Liver (tissue), 9 donors: Measurements from ENCODE around the gene CMBL. TPM values are rescaled to one million over a fixed set of nuclear protein-coding genes. Genes with fewer than 3 reads are reported as not detected.
A peak's percentile ranks its signal among the peaks of the same experiment; 100 is the strongest.

Source experiments
- DNase-seq: peaks from one replicate; pipeline ENCODE4 v3.0.0-alpha.2; 2017; ENCODE audit warnings: low spot score
- H3K27ac ChIP-seq, 2 donors: one replicate each; pipeline ENCODE4 v1.7.0; 2013; ENCODE audit warnings: inconsistent platforms in 2 of 2, low read length in 2 of 2, control low read depth in 1 of 2, low read depth in 1 of 2, mild to moderate bottlenecking in 1 of 2
- H3K27me3 ChIP-seq, 4 donors: one replicate each; pipeline versions ENCODE4 v1.6.1 to v1.7.0; 2013; ENCODE audit warnings: low read length in 3 of 4, inconsistent platforms in 1 of 4, mild to moderate bottlenecking in 1 of 4, moderate library complexity in 1 of 4; ENCODE audit not compliant: control insufficient read depth in 4 of 4, insufficient read depth in 4 of 4
- H3K36me3 ChIP-seq, 4 donors: one replicate each; pipeline versions ENCODE4 v1.6.1 to v1.7.0; 2013; ENCODE audit warnings: low read length in 3 of 4, mild to moderate bottlenecking in 3 of 4, low read depth in 1 of 4, moderate library complexity in 1 of 4; ENCODE audit not compliant: control insufficient read depth in 4 of 4, insufficient read depth in 3 of 4
- H3K4me1 ChIP-seq, 4 donors: one replicate each; pipeline versions ENCODE4 v1.6.1 to v1.7.0; 2013; ENCODE audit warnings: low read length in 3 of 4, mild to moderate bottlenecking in 3 of 4, moderate library complexity in 1 of 4; ENCODE audit not compliant: control insufficient read depth in 4 of 4, insufficient read depth in 4 of 4
- H3K4me3 ChIP-seq, 3 donors: one replicate each; pipeline versions ENCODE4 v1.6.1 to v1.7.0; 2013; ENCODE audit warnings: low read length in 3 of 3, control low read depth in 1 of 3, low read depth in 1 of 3, mild to moderate bottlenecking in 1 of 3
- H3K9ac ChIP-seq, 2 donors: one replicate each; pipeline ENCODE4 v1.7.0; 2013; ENCODE audit warnings: low read length in 2 of 2, mild to moderate bottlenecking in 2 of 2, moderate library complexity in 2 of 2, control low read depth in 1 of 2, low read depth in 1 of 2
- H3K9me3 ChIP-seq, 4 donors: one replicate each; pipeline versions ENCODE4 v1.6.1 to v1.7.0; 2013; ENCODE audit warnings: low read length in 3 of 4; ENCODE audit not compliant: control insufficient read depth in 4 of 4
- EGR1 ChIP-seq, 2 donors: IDR thresholded peaks; 2 replicates each; pipeline ENCODE4 v1.6.1; 2016 to 2018; ENCODE audit warnings: antibody characterized with exemption in 2 of 2, low read depth in 2 of 2
- FOXA1 ChIP-seq: IDR thresholded peaks from 2 replicates; pipeline ENCODE4 v1.6.1; 2016; ENCODE audit warnings: antibody characterized with exemption
- FOXA2 ChIP-seq: IDR thresholded peaks from 2 replicates; pipeline ENCODE4 v1.6.1; 2016; ENCODE audit warnings: antibody characterized with exemption
- GABPA ChIP-seq, 2 donors: IDR thresholded peaks in 1 of 2; conservative IDR thresholded peaks in 1 of 2; 2 replicates each; pipeline ENCODE4 v1.6.1; 2016; ENCODE audit warnings: antibody characterized with exemption in 2 of 2, mild to moderate bottlenecking in 1 of 2, moderate library complexity in 1 of 2
- HNF4A ChIP-seq, 2 donors: conservative IDR thresholded peaks; 2 replicates each; pipeline ENCODE4 v1.6.1; 2016; ENCODE audit warnings: antibody characterized with exemption in 2 of 2, mild to moderate bottlenecking in 2 of 2
- HNF4G ChIP-seq: IDR thresholded peaks from 2 replicates; pipeline ENCODE4 v1.6.1; 2016; ENCODE audit warnings: antibody characterized with exemption
- JUND ChIP-seq, 2 donors: IDR thresholded peaks; 2 replicates each; pipeline ENCODE4 v1.6.1; 2016; ENCODE audit warnings: antibody characterized with exemption in 2 of 2
- NR2F2 ChIP-seq: IDR thresholded peaks from 2 replicates; pipeline ENCODE4 v1.6.1; 2016; ENCODE audit warnings: antibody characterized with exemption
- RAD21 ChIP-seq, 2 donors: IDR thresholded peaks; 2 replicates each; pipeline ENCODE4 v1.6.1; 2016; ENCODE audit warnings: antibody characterized with exemption in 2 of 2, mild to moderate bottlenecking in 2 of 2
- RXRA ChIP-seq, 2 donors: IDR thresholded peaks; 2 replicates each; pipeline ENCODE4 v1.6.1; 2017 to 2018; ENCODE audit warnings: antibody characterized with exemption in 2 of 2, mild to moderate bottlenecking in 1 of 2
- SP1 ChIP-seq: IDR thresholded peaks from 2 replicates; pipeline ENCODE4 v1.6.1; 2018; ENCODE audit warnings: antibody characterized with exemption, mild to moderate bottlenecking
- TAF1 ChIP-seq: conservative IDR thresholded peaks from 2 replicates; pipeline ENCODE4 v1.6.1; 2016; ENCODE audit warnings: antibody characterized with exemption, mild to moderate bottlenecking
- YY1 ChIP-seq: IDR thresholded peaks from 2 replicates; pipeline ENCODE4 v1.6.1; 2016; ENCODE audit warnings: antibody characterized with exemption, mild to moderate bottlenecking
- WGBS: extraction: QIAGEN DNeasy Blood & Tissue Kit; methylation state at CpG from one replicate; pipeline ENCODE4 v1.1.7; 2013; 5-methylcytosine and 5-hydroxymethylcytosine counted together
- polyA plus RNA-seq, 2 donors: library from polyadenylated mRNA; stranded (reverse) in 1 of 2; unstranded in 1 of 2; fragments of 200-250 nt in 1 of 2; fragments of >200 nt in 1 of 2; fragmentation: Nextera tagmentation in 1 of 2; extraction: Ambion mirVana in 1 of 2; gene quantifications; one replicate each; pipeline versions ENCODE4 v1.2.1 to v1.2.3, GENCODE V29; 2013 to 2015
- total RNA-seq, 2 donors: library from RNA; depleted of rRNA; stranded (reverse); fragments of >200 nt; gene quantifications; one replicate each; pipeline ENCODE4 v1.2.3, GENCODE V29; 2014
- TF ChIP-seq, protein P1 (sequence below): fragments of 150-350 bp; IDR thresholded peaks from 2 replicates; pipeline ENCODE4 v1.5.1; 2017; ENCODE audit warnings: improper control_type of control experiment, low read depth, low read length; ENCODE audit not compliant: missing input control
- TF ChIP-seq, protein P2 (sequence below): IDR thresholded peaks from 2 replicates; pipeline ENCODE4 v1.6.1; 2016; ENCODE audit warnings: antibody characterized with exemption
- TF ChIP-seq, protein P3 (sequence below): IDR thresholded peaks from 2 replicates; pipeline ENCODE4 v1.6.1; 2016; ENCODE audit warnings: antibody characterized with exemption, mild to moderate bottlenecking
- TF ChIP-seq, protein P4 (sequence below): IDR thresholded peaks from 2 replicates; pipeline ENCODE4 v1.6.1; 2016; ENCODE audit warnings: antibody characterized with exemption
- TF ChIP-seq, protein P5 (sequence below): IDR thresholded peaks from 2 replicates; pipeline ENCODE4 v1.6.1; 2016; ENCODE audit warnings: antibody characterized with exemption
- donor health status: healthy.
- donor health status: healthy.
- donor health status: healthy.
- donor health status: healthy.
- donor health status: healthy.

CMBL gene
- total and polyA plus RNA-seq, 4 donors, result 6.8 to 56.1 (median 41.7) TPM

DNA sequence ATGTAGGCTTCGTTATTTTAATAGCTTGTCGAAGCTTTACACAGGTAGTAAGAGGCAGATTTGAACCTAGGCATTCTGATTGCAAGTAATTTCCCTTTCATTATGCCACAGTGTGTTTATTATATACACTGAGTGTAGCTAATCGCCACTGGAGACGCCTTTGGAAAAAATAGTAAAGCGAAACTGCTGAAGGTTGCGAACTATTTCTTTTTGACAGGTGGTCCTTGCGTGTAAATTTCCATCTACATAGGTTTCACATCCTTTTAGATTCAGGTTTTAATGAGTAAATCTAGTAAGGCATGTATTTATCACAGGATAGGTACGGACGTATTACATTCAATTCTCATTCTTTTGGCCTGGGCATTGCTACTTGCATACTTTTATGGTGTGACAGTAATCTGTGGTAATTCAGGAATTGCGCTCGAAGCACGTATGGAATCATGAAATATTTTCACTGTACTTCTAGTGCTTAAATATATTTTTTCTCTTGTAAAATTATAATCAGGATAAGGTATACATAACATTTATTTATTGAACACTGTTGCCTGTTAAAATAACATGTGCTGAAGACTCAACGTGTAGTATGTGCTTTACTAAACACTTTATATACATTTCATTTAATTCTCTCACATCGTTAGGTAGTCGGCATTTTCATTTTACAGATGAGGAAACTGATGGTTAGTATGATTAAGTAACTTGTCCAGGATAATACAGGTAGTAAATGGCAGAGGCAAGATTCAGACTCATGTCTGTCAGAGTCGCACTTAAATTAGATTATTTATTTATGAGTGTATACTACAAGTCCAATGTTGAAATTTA, 47.6 kb upstream of the CMBL start (continued):
- TF ChIP-seq, protein P1, sequence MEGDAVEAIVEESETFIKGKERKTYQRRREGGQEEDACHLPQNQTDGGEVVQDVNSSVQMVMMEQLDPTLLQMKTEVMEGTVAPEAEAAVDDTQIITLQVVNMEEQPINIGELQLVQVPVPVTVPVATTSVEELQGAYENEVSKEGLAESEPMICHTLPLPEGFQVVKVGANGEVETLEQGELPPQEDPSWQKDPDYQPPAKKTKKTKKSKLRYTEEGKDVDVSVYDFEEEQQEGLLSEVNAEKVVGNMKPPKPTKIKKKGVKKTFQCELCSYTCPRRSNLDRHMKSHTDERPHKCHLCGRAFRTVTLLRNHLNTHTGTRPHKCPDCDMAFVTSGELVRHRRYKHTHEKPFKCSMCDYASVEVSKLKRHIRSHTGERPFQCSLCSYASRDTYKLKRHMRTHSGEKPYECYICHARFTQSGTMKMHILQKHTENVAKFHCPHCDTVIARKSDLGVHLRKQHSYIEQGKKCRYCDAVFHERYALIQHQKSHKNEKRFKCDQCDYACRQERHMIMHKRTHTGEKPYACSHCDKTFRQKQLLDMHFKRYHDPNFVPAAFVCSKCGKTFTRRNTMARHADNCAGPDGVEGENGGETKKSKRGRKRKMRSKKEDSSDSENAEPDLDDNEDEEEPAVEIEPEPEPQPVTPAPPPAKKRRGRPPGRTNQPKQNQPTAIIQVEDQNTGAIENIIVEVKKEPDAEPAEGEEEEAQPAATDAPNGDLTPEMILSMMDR, result no peak

DNA sequence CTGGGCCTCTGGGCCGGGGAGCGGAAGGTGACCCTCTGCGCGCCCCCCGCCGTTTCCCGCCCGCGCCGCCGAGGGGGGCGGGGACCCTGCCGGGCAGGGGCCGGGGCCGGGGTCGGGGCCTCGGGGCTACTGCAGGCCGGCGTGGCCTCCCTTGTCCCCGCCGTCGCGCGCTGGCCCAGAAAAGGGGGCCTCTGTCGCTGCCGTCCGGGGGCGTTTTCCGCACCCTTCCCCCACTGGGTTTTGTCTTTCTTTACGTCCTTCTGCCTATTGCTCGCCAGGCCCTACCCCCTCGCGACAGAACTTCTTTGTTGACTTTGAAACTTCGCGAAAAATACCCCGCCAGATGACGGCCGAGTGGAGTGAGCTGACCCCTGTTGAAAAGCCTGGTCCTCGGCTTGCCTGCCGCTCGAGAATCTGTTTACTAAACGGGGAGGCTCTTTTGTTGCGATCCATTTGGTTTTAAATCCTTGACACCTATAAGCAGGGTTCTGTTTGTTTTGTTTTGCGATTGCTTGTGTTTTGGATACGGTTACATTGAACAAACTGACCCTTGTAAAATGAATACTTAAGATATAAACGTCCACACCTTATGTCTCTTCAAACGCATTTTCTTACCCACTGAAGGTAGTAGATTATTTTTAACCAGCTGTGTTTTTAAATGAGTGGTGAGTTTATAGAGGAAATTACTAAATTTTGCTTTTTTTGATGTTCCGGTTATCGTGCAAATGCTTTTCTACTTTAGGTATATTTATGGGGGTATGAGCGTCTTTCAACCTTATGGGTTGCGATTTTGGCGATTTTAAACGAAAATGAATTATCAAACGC, 46.6 kb upstream of the CMBL start:
- under 1% methylated on average over 54 of the region's 54 CpGs for WGBS
- Histone ChIP-seq H3K9ac (peak overlapping the region; percentile 80 to 98), H3K4me3 (peak overlapping the region; percentile 60 to 87 (median 63)), H3K36me3 (no peaks in the 10 kb centered on the region), H3K27ac (peak overlapping the region; percentile 95 to 99), H3K27me3 (no peaks in the 10 kb centered on the region), H3K4me1 (peaks cover 0 to 22% (median 9%) of the 10 kb centered on the region in 4 donors), H3K9me3 (no peaks in the 10 kb centered on the region)
- DNase-seq, result peak; percentile 73
- TF ChIP-seq YY1, result no peak
- no peak for TF ChIP-seq SP1
- TF ChIP-seq FOXA2, result peak; percentile 20
- no peak for TF ChIP-seq TAF1
- TF ChIP-seq RAD21 (IDR thresholded peaks at IDR 0.05), result peak; percentile 15 to 19
- TF ChIP-seq, protein P2, sequence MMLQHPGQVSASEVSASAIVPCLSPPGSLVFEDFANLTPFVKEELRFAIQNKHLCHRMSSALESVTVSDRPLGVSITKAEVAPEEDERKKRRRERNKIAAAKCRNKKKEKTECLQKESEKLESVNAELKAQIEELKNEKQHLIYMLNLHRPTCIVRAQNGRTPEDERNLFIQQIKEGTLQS, result no peak
- TF ChIP-seq GABPA (IDR thresholded peaks at IDR 0.05 in 1 of 2, conservative IDR thresholded peaks at IDR 0.05 in 1 of 2), result no peak
- TF ChIP-seq JUND (IDR thresholded peaks at IDR 0.05), result no peak
- TF ChIP-seq, protein P3, sequence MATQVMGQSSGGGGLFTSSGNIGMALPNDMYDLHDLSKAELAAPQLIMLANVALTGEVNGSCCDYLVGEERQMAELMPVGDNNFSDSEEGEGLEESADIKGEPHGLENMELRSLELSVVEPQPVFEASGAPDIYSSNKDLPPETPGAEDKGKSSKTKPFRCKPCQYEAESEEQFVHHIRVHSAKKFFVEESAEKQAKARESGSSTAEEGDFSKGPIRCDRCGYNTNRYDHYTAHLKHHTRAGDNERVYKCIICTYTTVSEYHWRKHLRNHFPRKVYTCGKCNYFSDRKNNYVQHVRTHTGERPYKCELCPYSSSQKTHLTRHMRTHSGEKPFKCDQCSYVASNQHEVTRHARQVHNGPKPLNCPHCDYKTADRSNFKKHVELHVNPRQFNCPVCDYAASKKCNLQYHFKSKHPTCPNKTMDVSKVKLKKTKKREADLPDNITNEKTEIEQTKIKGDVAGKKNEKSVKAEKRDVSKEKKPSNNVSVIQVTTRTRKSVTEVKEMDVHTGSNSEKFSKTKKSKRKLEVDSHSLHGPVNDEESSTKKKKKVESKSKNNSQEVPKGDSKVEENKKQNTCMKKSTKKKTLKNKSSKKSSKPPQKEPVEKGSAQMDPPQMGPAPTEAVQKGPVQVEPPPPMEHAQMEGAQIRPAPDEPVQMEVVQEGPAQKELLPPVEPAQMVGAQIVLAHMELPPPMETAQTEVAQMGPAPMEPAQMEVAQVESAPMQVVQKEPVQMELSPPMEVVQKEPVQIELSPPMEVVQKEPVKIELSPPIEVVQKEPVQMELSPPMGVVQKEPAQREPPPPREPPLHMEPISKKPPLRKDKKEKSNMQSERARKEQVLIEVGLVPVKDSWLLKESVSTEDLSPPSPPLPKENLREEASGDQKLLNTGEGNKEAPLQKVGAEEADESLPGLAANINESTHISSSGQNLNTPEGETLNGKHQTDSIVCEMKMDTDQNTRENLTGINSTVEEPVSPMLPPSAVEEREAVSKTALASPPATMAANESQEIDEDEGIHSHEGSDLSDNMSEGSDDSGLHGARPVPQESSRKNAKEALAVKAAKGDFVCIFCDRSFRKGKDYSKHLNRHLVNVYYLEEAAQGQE, result peak; percentile 21
- TF ChIP-seq, protein P1, result no peak
- TF ChIP-seq NR2F2, result no peak
- TF ChIP-seq FOXA1, result no peak
- peak in 1 of 2 donors; percentile 5 for TF ChIP-seq EGR1 (IDR thresholded peaks at IDR 0.05; ENCODE audit: low read depth in 2 of 2)
- TF ChIP-seq, protein P4, sequence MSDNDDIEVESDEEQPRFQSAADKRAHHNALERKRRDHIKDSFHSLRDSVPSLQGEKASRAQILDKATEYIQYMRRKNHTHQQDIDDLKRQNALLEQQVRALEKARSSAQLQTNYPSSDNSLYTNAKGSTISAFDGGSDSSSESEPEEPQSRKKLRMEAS, result no peak
- TF ChIP-seq, protein P5, sequence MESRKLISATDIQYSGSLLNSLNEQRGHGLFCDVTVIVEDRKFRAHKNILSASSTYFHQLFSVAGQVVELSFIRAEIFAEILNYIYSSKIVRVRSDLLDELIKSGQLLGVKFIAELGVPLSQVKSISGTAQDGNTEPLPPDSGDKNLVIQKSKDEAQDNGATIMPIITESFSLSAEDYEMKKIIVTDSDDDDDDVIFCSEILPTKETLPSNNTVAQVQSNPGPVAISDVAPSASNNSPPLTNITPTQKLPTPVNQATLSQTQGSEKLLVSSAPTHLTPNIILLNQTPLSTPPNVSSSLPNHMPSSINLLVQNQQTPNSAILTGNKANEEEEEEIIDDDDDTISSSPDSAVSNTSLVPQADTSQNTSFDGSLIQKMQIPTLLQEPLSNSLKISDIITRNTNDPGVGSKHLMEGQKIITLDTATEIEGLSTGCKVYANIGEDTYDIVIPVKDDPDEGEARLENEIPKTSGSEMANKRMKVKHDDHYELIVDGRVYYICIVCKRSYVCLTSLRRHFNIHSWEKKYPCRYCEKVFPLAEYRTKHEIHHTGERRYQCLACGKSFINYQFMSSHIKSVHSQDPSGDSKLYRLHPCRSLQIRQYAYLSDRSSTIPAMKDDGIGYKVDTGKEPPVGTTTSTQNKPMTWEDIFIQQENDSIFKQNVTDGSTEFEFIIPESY, result no peak
- no peak for TF ChIP-seq HNF4G
- TF ChIP-seq HNF4A (conservative IDR thresholded peaks at IDR 0.05), result no peak
- no peak for TF ChIP-seq RXRA (IDR thresholded peaks at IDR 0.05)
